HUES48 (cell line): ENCODE results near the gene PPP3CA.

Experiments used
- H3K27ac ChIP-seq: one replicate; pipeline ENCODE4 v1.7.0; 2013; ENCODE audit warnings: low read depth, low read length, inconsistent platforms
- H3K27me3 ChIP-seq: 2 replicates; pipeline ENCODE4 v1.6.1; 2013; ENCODE audit warnings: mild to moderate bottlenecking, low read length; ENCODE audit not compliant: control insufficient read depth, insufficient read depth
- H3K36me3 ChIP-seq: 2 replicates; pipeline ENCODE4 v1.6.1; 2013; ENCODE audit warnings: low read length; ENCODE audit not compliant: control insufficient read depth, insufficient read depth
- H3K4me1 ChIP-seq: 2 replicates; pipeline ENCODE4 v1.6.1; 2013; ENCODE audit warnings: mild to moderate bottlenecking, low read length; ENCODE audit not compliant: control insufficient read depth, insufficient read depth
- H3K4me3 ChIP-seq: 2 replicates; pipeline ENCODE4 v1.5.1; 2013; ENCODE audit warnings: mild to moderate bottlenecking, low read depth, low read length
- H3K9ac ChIP-seq: 2 replicates; pipeline ENCODE4 v1.6.1; 2013; ENCODE audit warnings: mild to moderate bottlenecking, low read depth, low read length, moderate library complexity
- H3K9me3 ChIP-seq: 2 replicates; pipeline ENCODE4 v1.6.1; 2013; ENCODE audit warnings: low read length; ENCODE audit not compliant: control insufficient read depth, insufficient read depth

Gene PPP3CA

GRCh38 chr4:101177154-101177553 lies 170.2 kb downstream of the PPP3CA start:
- H3K27me3 ChIP-seq, result no peaks in the 10 kb centered on the region
- H3K9ac ChIP-seq, result no peak overlapping the region
- H3K9me3 ChIP-seq, result peaks cover 4% of the 10 kb centered on the region; the same call in 1 of the 2 replicates
- H3K36me3 ChIP-seq, result no peaks in the 10 kb centered on the region
- peak overlapping the region; percentile 14; the same call in 1 of the 2 replicates for H3K4me3 ChIP-seq
- H3K4me1 ChIP-seq, result peaks cover 26% of the 10 kb centered on the region
- H3K27ac ChIP-seq, result no peak overlapping the region

GRCh38 chr4:101175896-101176676 lies 171.2 kb downstream of the PPP3CA start:
- H3K4me3 ChIP-seq, result no peak overlapping the region
- H3K4me1 ChIP-seq, result peaks cover 30% of the 10 kb centered on the region
- no peaks in the 10 kb centered on the region for H3K36me3 ChIP-seq
- no peaks in the 10 kb centered on the region for H3K9me3 ChIP-seq
- H3K27me3 ChIP-seq, result no peaks in the 10 kb centered on the region
- H3K9ac ChIP-seq, result no peak overlapping the region
- H3K27ac ChIP-seq, result peak overlapping the region; percentile 18

GRCh38 chr4:101174679-101175345 lies 172.5 kb downstream of the PPP3CA start:
- Histone ChIP-seq H3K9ac (no peak overlapping the region), H3K36me3 (no peaks in the 10 kb centered on the region), H3K4me1 (peaks cover 34% of the 10 kb centered on the region), H3K4me3 (no peak overlapping the region), H3K27ac (no peak overlapping the region), H3K9me3 (no peaks in the 10 kb centered on the region), H3K27me3 (no peaks in the 10 kb centered on the region)

GRCh38 chr4:101172369-101172768 lies 175.0 kb downstream of the PPP3CA start:
- no peaks in the 10 kb centered on the region for H3K27me3 ChIP-seq
- H3K9ac ChIP-seq, result no peak overlapping the region
- no peaks in the 10 kb centered on the region for H3K36me3 ChIP-seq
- peaks cover 40% of the 10 kb centered on the region for H3K4me1 ChIP-seq
- no peak overlapping the region for H3K4me3 ChIP-seq
- H3K27ac ChIP-seq, result no peak overlapping the region
- H3K9me3 ChIP-seq, result no peaks in the 10 kb centered on the region

- Histone ChIP-seq H3K9me3 (no peaks in the 10 kb centered on the region), H3K4me3 (no peak overlapping the region), H3K9ac (no peak overlapping the region), H3K27ac (no peak overlapping the region), H3K27me3 (no peaks in the 10 kb centered on the region), H3K36me3 (no peaks in the 10 kb centered on the region), H3K4me1 (peaks cover 33% of the 10 kb centered on the region)
These were observed 175.6 kb downstream of the PPP3CA start for GRCh38 chr4:101171747-101172146.

- no peak overlapping the region for H3K9ac ChIP-seq
- no peaks in the 10 kb centered on the region for H3K9me3 ChIP-seq
- no peaks in the 10 kb centered on the region for H3K27me3 ChIP-seq
- no peak overlapping the region for H3K4me3 ChIP-seq
- no peaks in the 10 kb centered on the region for H3K36me3 ChIP-seq
- no peak overlapping the region for H3K27ac ChIP-seq
- peaks cover 21% of the 10 kb centered on the region for H3K4me1 ChIP-seq
These were observed 178.0 kb downstream of the PPP3CA start for GRCh38 chr4:101169044-101170014.

GRCh38 chr4:101163936-101164335 lies 183.4 kb downstream of the PPP3CA start:
- peaks cover 8% of the 10 kb centered on the region for H3K4me1 ChIP-seq
- no peaks in the 10 kb centered on the region for H3K9me3 ChIP-seq
- no peak overlapping the region for H3K4me3 ChIP-seq
- no peaks in the 10 kb centered on the region for H3K36me3 ChIP-seq
- no peaks in the 10 kb centered on the region for H3K27me3 ChIP-seq
- H3K27ac ChIP-seq, result no peak overlapping the region
- H3K9ac ChIP-seq, result no peak overlapping the region

- peaks cover 18% of the 10 kb centered on the region for H3K4me1 ChIP-seq
- H3K9ac ChIP-seq, result no peak overlapping the region
- no peaks in the 10 kb centered on the region for H3K9me3 ChIP-seq
- no peak overlapping the region for H3K4me3 ChIP-seq
- H3K36me3 ChIP-seq, result no peaks in the 10 kb centered on the region
- no peaks in the 10 kb centered on the region for H3K27me3 ChIP-seq
- no peak overlapping the region for H3K27ac ChIP-seq
These were observed 184.3 kb downstream of the PPP3CA start for GRCh38 chr4:101162990-101163380.

- no peak overlapping the region for H3K27ac ChIP-seq
- H3K4me1 ChIP-seq, result peaks cover 33% of the 10 kb centered on the region
- no peak overlapping the region for H3K9ac ChIP-seq
These were observed 186.3 kb downstream of the PPP3CA start for GRCh38 chr4:101160792-101161592.

GRCh38 chr4:101158507-101158906 lies 188.8 kb downstream of the PPP3CA start:
- Histone ChIP-seq H3K9me3 (no peaks in the 10 kb centered on the region), H3K36me3 (no peaks in the 10 kb centered on the region), H3K27ac (peak overlapping the region; percentile 24), H3K27me3 (no peaks in the 10 kb centered on the region), H3K9ac (peak overlapping the region; percentile 35; the same call in 1 of the 2 replicates), H3K4me1 (peaks cover 43% of the 10 kb centered on the region), H3K4me3 (no peak overlapping the region)

More at GRCh38 chr4:101160792-101161592, 186.3 kb downstream of the PPP3CA start:
- no peak overlapping the region for H3K4me3 ChIP-seq
- H3K9me3 ChIP-seq, result no peaks in the 10 kb centered on the region
- no peaks in the 10 kb centered on the region for H3K27me3 ChIP-seq
- no peaks in the 10 kb centered on the region for H3K36me3 ChIP-seq
